Endothelial cell (in vitro differentiated cells): Measurements from ENCODE around the gene CCL17. TPM values are rescaled to one million over a fixed set of nuclear protein-coding genes. Genes with fewer than 3 reads are reported as not detected.
"Not testable (repeated sequence)": the region's sequence is repeated elsewhere in the genome, so short reads cannot be mapped to it uniquely, and the experiment has no call there.

Experiments used
- DNase-seq: peaks from one replicate; pipeline ENCODE4 v3.0.0; 2021; ENCODE audit warnings: low spot score
- H3K27ac Mint-ChIP-seq: one replicate; pipeline ENCODE4 v1.8.0; 2021; ENCODE audit warnings: mixed read lengths, inconsistent platforms; ENCODE audit not compliant: unreplicated experiment
- H3K27me3 Mint-ChIP-seq: one replicate; pipeline ENCODE4 v1.8.0; 2021; ENCODE audit warnings: mild to moderate bottlenecking, moderate library complexity, mixed read lengths, inconsistent platforms; ENCODE audit not compliant: unreplicated experiment
- H3K36me3 Mint-ChIP-seq: one replicate; pipeline ENCODE4 v1.8.0; 2021; ENCODE audit warnings: mild to moderate bottlenecking, low read depth, mixed read lengths, inconsistent platforms; ENCODE audit not compliant: unreplicated experiment
- H3K4me1 Mint-ChIP-seq: one replicate; pipeline ENCODE4 v1.8.0; 2021; ENCODE audit warnings: mild to moderate bottlenecking, mixed read lengths, inconsistent platforms; ENCODE audit not compliant: unreplicated experiment
- H3K4me3 Mint-ChIP-seq: one replicate; pipeline ENCODE4 v1.8.0; 2021; ENCODE audit warnings: mild to moderate bottlenecking, mixed read lengths, inconsistent platforms; ENCODE audit not compliant: unreplicated experiment
- H3K9me3 Mint-ChIP-seq: one replicate; pipeline ENCODE4 v1.8.0; 2021; ENCODE audit warnings: mixed read lengths, inconsistent platforms; ENCODE audit not compliant: unreplicated experiment
- total RNA-seq: library from RNA; stranded (reverse); fragmentation: NEBNext Ultra II Directional; extraction: Animal tissue kit (Norgen Biotek cat#: 25700); gene quantifications from one replicate; pipeline ENCODE4 v1.2.1, GENCODE V29; 2021; ENCODE audit not compliant: unreplicated experiment
- TF ChIP-seq, protein P1 (sequence below): fragments of 200-600 bp; sonication (generic); IDR thresholded peaks from one replicate; pipeline ENCODE4 v1.5.0; 2021; ENCODE audit warnings: antibody characterized with exemption; ENCODE audit not compliant: unreplicated experiment

CCL17 gene
- total RNA-seq, 1 donor from 2014 or later = not detected

DNA sequence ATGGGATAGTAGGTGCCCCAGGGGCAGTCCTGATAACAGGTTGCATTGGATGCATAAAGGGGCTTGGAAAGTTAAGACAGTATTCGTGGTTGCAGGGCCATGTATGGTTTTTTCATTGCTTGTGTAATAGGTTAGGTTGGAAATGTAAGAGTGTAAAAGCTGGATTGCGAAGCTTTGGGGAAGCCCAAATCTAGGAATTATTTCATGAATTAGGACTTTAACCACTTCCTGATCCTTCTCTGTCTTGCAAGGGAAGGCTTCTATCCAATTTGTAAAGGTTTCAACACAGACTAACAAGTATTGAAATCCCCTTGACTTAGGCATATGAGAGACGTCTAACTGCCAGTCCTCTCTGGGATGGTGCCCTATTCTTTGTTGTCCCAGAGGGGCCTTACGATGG is 7.8 kb upstream of the CCL17 start:
- no peak for DNase-seq
- H3K36me3 Mint-ChIP-seq = no peaks in the 10 kb centered on the region
- H3K27me3 Mint-ChIP-seq = peaks cover 4% of the 10 kb centered on the region
- TF ChIP-seq, protein P1, sequence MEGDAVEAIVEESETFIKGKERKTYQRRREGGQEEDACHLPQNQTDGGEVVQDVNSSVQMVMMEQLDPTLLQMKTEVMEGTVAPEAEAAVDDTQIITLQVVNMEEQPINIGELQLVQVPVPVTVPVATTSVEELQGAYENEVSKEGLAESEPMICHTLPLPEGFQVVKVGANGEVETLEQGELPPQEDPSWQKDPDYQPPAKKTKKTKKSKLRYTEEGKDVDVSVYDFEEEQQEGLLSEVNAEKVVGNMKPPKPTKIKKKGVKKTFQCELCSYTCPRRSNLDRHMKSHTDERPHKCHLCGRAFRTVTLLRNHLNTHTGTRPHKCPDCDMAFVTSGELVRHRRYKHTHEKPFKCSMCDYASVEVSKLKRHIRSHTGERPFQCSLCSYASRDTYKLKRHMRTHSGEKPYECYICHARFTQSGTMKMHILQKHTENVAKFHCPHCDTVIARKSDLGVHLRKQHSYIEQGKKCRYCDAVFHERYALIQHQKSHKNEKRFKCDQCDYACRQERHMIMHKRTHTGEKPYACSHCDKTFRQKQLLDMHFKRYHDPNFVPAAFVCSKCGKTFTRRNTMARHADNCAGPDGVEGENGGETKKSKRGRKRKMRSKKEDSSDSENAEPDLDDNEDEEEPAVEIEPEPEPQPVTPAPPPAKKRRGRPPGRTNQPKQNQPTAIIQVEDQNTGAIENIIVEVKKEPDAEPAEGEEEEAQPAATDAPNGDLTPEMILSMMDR = no peak
- H3K4me1 Mint-ChIP-seq = no peaks in the 10 kb centered on the region
- H3K4me3 Mint-ChIP-seq = no peak overlapping the region
- no peaks in the 10 kb centered on the region for H3K9me3 Mint-ChIP-seq
- H3K27ac Mint-ChIP-seq = no peak overlapping the region

- H3K27me3 Mint-ChIP-seq, DNase-seq, H3K4me1 Mint-ChIP-seq, H3K36me3 Mint-ChIP-seq, H3K27ac Mint-ChIP-seq, H3K4me3 Mint-ChIP-seq, H3K9me3 Mint-ChIP-seq: not testable (repeated sequence)
These were observed 7.1 kb upstream of the CCL17 start for GRCh38 chr16:57397493-57397892.

- no peak overlapping the region for H3K27ac Mint-ChIP-seq
- no peak overlapping the region for H3K4me3 Mint-ChIP-seq
- TF ChIP-seq, protein P1 = no peak
- H3K4me1 Mint-ChIP-seq = peaks cover 3% of the 10 kb centered on the region
- no peaks in the 10 kb centered on the region for H3K36me3 Mint-ChIP-seq
- no peaks in the 10 kb centered on the region for H3K9me3 Mint-ChIP-seq
- DNase-seq = no peak
- H3K27me3 Mint-ChIP-seq = peaks cover 5% of the 10 kb centered on the region
These were observed 2.5 kb upstream of the CCL17 start for GRCh38 chr16:57401943-57402640.

- Mint-ChIP-seq H3K27me3 (peaks cover 11% of the 10 kb centered on the region), H3K9me3 (no peaks in the 10 kb centered on the region), H3K36me3 (no peaks in the 10 kb centered on the region), H3K4me3 (no peak overlapping the region), H3K4me1 (peaks cover 12% of the 10 kb centered on the region), H3K27ac (no peak overlapping the region)
- no peak for DNase-seq
- TF ChIP-seq, protein P1 = no peak
These were observed 530 bp downstream of the CCL17 start for GRCh38 chr16:57405097-57405496.

- H3K27me3 Mint-ChIP-seq = peaks cover 11% of the 10 kb centered on the region
These were observed 2.3 kb downstream of the CCL17 start for GRCh38 chr16:57406881-57407280.

More at GRCh38 chr16:57406881-57407280, 2.3 kb downstream of the CCL17 start:
- DNase-seq = no peak
- no peak overlapping the region for H3K4me3 Mint-ChIP-seq
- H3K27ac Mint-ChIP-seq = no peak overlapping the region
- no peaks in the 10 kb centered on the region for H3K36me3 Mint-ChIP-seq
- no peaks in the 10 kb centered on the region for H3K9me3 Mint-ChIP-seq
- TF ChIP-seq, protein P1 = no peak
- H3K4me1 Mint-ChIP-seq = peaks cover 18% of the 10 kb centered on the region
